ENCODE results near the gene TAS2R13.

TAS2R13 gene

DNA sequence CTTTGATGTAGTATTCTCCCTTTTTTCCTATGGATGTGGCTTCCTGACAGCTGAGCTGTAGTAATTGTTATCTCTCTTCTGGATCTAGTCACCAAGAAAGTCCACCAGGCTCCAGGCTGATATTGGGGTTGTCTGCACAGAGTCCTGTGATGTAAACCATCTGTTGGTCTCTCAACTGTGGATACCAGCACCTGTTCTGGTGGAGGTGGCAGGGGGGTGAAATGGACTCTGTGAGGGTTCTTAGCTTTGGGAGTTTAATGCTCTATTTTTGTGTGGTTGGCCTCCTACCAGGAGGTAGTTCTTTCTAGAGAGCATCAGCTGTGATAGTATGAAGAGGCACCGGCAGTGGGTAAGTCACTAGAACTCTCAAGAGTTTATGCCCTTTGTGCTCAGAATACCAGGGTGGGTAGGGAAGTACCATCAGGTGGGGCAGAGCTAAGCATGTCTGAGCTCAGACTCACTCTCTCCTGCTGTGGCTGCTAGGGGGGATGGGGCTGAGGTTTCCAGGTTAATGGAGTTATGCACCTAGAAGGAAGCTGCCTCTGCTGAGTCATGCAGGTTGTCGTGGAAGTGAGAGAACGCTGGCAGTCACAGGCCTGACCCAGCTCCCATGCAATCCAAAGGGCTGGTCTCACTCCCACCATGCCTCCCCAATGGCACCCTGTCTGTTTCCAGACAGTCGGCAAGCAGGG lies 32.7 kb upstream of the TAS2R13 start:
- no peaks in the 10 kb centered on the region for H3K4me1 ChIP-seq (ENCODE audit: control insufficient read depth, insufficient read depth, low read length)
- ChIA-PET POLR2A (no interaction called here), CTCF (interaction anchor here (0.7 kb wide), 1 partner anchor 46 kb away, joined by 4 read pairs; no protein-coding TSS in a partner anchor)
- TF ChIP-seq ZBTB20 (tag by site-specific recombination; IDR thresholded peaks at IDR 0.05) (no peak), ZNF140 (tag by site-specific recombination; IDR thresholded peaks at IDR 0.05) (no peak), REPIN1 (tag by site-specific recombination; IDR thresholded peaks at IDR 0.05; ENCODE audit: low read depth) (no peak), ZNF121 (tag by site-specific recombination; IDR thresholded peaks at IDR 0.05) (no peak)
- TF ChIP-seq, protein P1, sequence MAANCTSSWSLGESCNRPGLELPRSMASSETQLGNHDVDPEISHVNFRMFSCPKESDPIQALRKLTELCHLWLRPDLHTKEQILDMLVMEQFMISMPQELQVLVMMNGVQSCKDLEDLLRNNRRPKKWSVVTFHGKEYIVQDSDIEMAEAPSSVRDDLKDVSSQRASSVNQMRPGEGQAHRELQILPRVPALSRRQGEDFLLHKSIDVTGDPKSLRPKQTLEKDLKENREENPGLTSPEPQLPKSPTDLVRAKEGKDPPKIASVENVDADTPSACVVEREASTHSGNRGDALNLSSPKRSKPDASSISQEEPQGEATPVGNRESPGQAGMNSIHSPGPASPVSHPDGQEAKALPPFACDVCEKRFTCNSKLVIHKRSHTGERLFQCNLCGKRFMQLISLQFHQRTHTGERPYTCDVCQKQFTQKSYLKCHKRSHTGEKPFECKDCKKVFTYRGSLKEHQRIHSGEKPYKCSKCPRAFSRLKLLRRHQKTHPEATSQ (tag by site-specific recombination; IDR thresholded peaks at IDR 0.05): no peak
- H3K4me3 ChIP-seq (ENCODE audit: low read depth, low read length): no peak overlapping the region
- no peak overlapping the region for H3K27ac ChIP-seq (ENCODE audit: extremely low read depth, low read depth, low read length)
- H3K36me3 ChIP-seq (ENCODE audit: control insufficient read depth in 2 of 2, insufficient read depth in 1 of 2, low read length in 2 of 2): no peaks in the 10 kb centered on the region
- H3K9me3 ChIP-seq (ENCODE audit: control insufficient read depth, insufficient read depth, low read depth, low read length): no peaks in the 10 kb centered on the region

DNA sequence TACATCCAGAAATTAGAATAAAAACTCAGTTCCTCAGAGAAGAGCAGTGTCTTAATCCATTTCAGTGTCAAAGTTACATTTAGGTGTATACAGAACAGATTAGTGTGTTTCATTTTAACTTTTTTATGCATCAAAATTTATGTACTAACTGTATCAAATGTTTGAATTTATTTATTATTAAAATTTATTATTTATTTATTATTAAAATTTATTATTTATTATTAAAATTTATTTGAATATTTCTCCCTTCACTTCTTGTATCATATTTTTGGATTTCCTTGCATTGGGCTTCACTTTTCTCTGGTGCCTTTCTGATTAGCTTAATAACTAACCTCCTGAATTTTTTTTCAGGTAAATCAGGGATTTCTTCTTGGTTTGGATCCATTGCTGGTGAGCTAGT lies 32.0 kb upstream of the TAS2R13 start:
- H3K27ac ChIP-seq (ENCODE audit: extremely low read depth, low read depth, low read length): no peak overlapping the region
- CTCF ChIA-PET: no interaction called here

DNA sequence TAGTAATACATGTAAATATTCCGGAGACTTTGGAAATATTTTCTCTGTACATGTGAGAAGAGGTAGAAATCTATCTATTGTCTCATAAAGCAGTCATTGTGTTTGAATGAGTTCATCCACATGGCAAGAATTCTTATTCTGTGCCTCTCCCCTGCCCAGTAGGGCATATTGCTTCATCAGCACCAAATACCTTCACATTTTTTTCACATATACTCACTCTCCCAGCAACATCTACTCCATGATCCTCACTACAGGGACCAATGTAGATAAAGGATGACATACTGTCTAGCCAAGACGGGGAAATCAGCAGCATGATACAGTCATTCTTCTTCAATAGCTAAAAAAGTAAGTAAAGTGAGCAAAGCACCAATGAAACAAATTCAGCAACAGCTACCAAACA lies 31.0 kb upstream of the TAS2R13 start:
- POLR2A ChIA-PET: no interaction called here
- Histone ChIP-seq H3K4me1 (ENCODE audit: control insufficient read depth, insufficient read depth, low read length) (no peaks in the 10 kb centered on the region), H3K36me3 (ENCODE audit: control insufficient read depth in 2 of 2, insufficient read depth in 1 of 2, low read length in 2 of 2) (no peaks in the 10 kb centered on the region), H3K4me3 (ENCODE audit: low read depth, low read length) (no peak overlapping the region), H3K27ac (ENCODE audit: extremely low read depth, low read depth, low read length) (no peak overlapping the region), H3K9me3 (ENCODE audit: control insufficient read depth, insufficient read depth, low read depth, low read length) (no peaks in the 10 kb centered on the region)
- CTCF ChIA-PET: no interaction called here
- TF ChIP-seq, protein P2, sequence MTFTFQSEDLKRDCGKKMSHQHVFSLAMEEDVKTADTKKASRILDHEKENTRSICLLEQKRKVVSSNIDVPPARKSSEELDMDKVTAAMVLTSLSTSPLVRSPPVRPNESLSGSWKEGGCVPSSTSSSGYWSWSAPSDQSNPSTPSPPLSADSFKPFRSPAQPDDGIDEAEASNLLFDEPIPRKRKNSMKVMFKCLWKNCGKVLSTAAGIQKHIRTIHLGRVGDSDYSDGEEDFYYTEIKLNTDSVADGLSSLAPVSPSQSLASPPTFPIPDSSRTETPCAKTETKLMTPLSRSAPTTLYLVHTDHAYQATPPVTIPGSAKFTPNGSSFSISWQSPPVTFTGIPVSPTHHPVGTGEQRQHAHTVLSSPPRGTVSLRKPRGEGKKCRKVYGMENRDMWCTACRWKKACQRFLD (tag by site-specific recombination; IDR thresholded peaks at IDR 0.05): no peak
- TF ChIP-seq MYNN (tag by site-specific recombination; IDR thresholded peaks at IDR 0.05; ENCODE audit: borderline replicate concordance): no peak
- no peak for TF ChIP-seq ZNF114 (tag by site-specific recombination; IDR thresholded peaks at IDR 0.05)
- TF ChIP-seq, protein P3, sequence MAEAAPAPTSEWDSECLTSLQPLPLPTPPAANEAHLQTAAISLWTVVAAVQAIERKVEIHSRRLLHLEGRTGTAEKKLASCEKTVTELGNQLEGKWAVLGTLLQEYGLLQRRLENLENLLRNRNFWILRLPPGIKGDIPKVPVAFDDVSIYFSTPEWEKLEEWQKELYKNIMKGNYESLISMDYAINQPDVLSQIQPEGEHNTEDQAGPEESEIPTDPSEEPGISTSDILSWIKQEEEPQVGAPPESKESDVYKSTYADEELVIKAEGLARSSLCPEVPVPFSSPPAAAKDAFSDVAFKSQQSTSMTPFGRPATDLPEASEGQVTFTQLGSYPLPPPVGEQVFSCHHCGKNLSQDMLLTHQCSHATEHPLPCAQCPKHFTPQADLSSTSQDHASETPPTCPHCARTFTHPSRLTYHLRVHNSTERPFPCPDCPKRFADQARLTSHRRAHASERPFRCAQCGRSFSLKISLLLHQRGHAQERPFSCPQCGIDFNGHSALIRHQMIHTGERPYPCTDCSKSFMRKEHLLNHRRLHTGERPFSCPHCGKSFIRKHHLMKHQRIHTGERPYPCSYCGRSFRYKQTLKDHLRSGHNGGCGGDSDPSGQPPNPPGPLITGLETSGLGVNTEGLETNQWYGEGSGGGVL (tag by site-specific recombination; IDR thresholded peaks at IDR 0.05): no peak
- TF ChIP-seq IKZF3 (tag by site-specific recombination; IDR thresholded peaks at IDR 0.05): no peak
- TF ChIP-seq, protein P4, sequence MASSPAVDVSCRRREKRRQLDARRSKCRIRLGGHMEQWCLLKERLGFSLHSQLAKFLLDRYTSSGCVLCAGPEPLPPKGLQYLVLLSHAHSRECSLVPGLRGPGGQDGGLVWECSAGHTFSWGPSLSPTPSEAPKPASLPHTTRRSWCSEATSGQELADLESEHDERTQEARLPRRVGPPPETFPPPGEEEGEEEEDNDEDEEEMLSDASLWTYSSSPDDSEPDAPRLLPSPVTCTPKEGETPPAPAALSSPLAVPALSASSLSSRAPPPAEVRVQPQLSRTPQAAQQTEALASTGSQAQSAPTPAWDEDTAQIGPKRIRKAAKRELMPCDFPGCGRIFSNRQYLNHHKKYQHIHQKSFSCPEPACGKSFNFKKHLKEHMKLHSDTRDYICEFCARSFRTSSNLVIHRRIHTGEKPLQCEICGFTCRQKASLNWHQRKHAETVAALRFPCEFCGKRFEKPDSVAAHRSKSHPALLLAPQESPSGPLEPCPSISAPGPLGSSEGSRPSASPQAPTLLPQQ (tag by site-specific recombination; IDR thresholded peaks at IDR 0.05): no peak

More for the DNA sequence above, 32.0 kb upstream of the TAS2R13 start:
- POLR2A ChIA-PET: no interaction called here
- H3K4me1 ChIP-seq (ENCODE audit: control insufficient read depth, insufficient read depth, low read length): no peaks in the 10 kb centered on the region
- H3K4me3 ChIP-seq (ENCODE audit: low read depth, low read length): no peak overlapping the region
- TF ChIP-seq, protein P5, sequence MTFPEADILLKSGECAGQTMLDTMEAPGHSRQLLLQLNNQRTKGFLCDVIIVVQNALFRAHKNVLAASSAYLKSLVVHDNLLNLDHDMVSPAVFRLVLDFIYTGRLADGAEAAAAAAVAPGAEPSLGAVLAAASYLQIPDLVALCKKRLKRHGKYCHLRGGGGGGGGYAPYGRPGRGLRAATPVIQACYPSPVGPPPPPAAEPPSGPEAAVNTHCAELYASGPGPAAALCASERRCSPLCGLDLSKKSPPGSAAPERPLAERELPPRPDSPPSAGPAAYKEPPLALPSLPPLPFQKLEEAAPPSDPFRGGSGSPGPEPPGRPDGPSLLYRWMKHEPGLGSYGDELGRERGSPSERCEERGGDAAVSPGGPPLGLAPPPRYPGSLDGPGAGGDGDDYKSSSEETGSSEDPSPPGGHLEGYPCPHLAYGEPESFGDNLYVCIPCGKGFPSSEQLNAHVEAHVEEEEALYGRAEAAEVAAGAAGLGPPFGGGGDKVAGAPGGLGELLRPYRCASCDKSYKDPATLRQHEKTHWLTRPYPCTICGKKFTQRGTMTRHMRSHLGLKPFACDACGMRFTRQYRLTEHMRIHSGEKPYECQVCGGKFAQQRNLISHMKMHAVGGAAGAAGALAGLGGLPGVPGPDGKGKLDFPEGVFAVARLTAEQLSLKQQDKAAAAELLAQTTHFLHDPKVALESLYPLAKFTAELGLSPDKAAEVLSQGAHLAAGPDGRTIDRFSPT (tag by site-specific recombination; IDR thresholded peaks at IDR 0.05): no peak
- TF ChIP-seq, protein P6, sequence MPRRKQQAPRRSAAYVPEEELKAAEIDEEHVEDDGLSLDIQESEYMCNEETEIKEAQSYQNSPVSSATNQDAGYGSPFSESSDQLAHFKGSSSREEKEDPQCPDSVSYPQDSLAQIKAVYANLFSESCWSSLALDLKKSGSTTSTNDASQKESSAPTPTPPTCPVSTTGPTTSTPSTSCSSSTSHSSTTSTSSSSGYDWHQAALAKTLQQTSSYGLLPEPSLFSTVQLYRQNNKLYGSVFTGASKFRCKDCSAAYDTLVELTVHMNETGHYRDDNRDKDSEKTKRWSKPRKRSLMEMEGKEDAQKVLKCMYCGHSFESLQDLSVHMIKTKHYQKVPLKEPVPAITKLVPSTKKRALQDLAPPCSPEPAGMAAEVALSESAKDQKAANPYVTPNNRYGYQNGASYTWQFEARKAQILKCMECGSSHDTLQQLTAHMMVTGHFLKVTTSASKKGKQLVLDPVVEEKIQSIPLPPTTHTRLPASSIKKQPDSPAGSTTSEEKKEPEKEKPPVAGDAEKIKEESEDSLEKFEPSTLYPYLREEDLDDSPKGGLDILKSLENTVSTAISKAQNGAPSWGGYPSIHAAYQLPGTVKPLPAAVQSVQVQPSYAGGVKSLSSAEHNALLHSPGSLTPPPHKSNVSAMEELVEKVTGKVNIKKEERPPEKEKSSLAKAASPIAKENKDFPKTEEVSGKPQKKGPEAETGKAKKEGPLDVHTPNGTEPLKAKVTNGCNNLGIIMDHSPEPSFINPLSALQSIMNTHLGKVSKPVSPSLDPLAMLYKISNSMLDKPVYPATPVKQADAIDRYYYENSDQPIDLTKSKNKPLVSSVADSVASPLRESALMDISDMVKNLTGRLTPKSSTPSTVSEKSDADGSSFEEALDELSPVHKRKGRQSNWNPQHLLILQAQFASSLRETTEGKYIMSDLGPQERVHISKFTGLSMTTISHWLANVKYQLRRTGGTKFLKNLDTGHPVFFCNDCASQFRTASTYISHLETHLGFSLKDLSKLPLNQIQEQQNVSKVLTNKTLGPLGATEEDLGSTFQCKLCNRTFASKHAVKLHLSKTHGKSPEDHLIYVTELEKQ (tag by site-specific recombination; IDR thresholded peaks at IDR 0.05; ENCODE audit: borderline replicate concordance): no peak
- TF ChIP-seq ZNF48 (tag by site-specific recombination; IDR thresholded peaks at IDR 0.05) (no peak), ZNF837 (tag by site-specific recombination; IDR thresholded peaks at IDR 0.05) (no peak)
- H3K36me3 ChIP-seq (ENCODE audit: control insufficient read depth in 2 of 2, insufficient read depth in 1 of 2, low read length in 2 of 2): no peaks in the 10 kb centered on the region
- H3K9me3 ChIP-seq (ENCODE audit: control insufficient read depth, insufficient read depth, low read depth, low read length): no peaks in the 10 kb centered on the region

All from HEK293 (cell line).